ENCODE data around the gene INF2.

- TF ChIP-seq CTCF (IDR thresholded peaks at IDR 0.05) (peak; percentile 30; the same call in 1 of the 2 replicates), ZFX (IDR thresholded peaks at IDR 0.05; ENCODE audit: borderline replicate concordance) (no peak)
These were observed 23.5 kb upstream of the INF2 start for GRCh38 chr14:104665657-104666522.
